Heart right ventricle (tissue), 16 donors: ENCODE results near the gene ALDH3B1. TPM values are rescaled to one million over a fixed set of nuclear protein-coding genes. Genes with fewer than 3 reads are reported as not detected.

Experiments
- ATAC-seq, 8 donors: fragments of 200-7000 bp; cut with Tn5 transposase; one replicate each; pipeline ENCODE4 v1.9.1; 2020; ENCODE audit warnings: mild to moderate bottlenecking in 8 of 8, moderate library complexity in 8 of 8, moderate number of reproducible peaks in 1 of 8
- DNase-seq, 2 donors: peaks; one replicate each; pipeline ENCODE4 v3.0.0-alpha.2; 2020
- H3K27ac ChIP-seq, 10 donors: fragments of 200-600 bp; sonication (generic) in 2 of 10; one replicate each; pipeline versions ENCODE4 v1.5.0 to v1.8.0; 2020 to 2022; ENCODE audit warnings: mild to moderate bottlenecking in 3 of 10
- H3K27me3 ChIP-seq, 7 donors: fragments of 200-600 bp; one replicate each; pipeline ENCODE4 v1.8.0; 2021 to 2022; ENCODE audit warnings: mild to moderate bottlenecking in 2 of 7
- H3K36me3 ChIP-seq, 9 donors: fragments of 200-600 bp; sonication (generic) in 1 of 9; one replicate each; pipeline versions ENCODE4 v1.5.0 to v1.8.0; 2020 to 2022; ENCODE audit warnings: mild to moderate bottlenecking in 2 of 9
- H3K4me1 ChIP-seq, 9 donors: fragments of 200-600 bp; sonication (generic) in 1 of 9; one replicate each; pipeline versions ENCODE4 v1.5.0 to v1.8.0; 2020 to 2022; ENCODE audit warnings: mild to moderate bottlenecking in 4 of 9
- H3K4me3 ChIP-seq, 10 donors: fragments of 200-600 bp; sonication (generic) in 2 of 10; one replicate each; pipeline versions ENCODE4 v1.5.0 to v1.8.0; 2020 to 2022; ENCODE audit warnings: mild to moderate bottlenecking in 7 of 10, moderate library complexity in 2 of 10
- H3K9me3 ChIP-seq, 11 donors: fragments of 200-600 bp in 10 of 11; sonication (generic) in 2 of 11; one replicate each; pipeline versions ENCODE4 v1.5.0 to v1.8.0; 2013 to 2022; ENCODE audit warnings: mild to moderate bottlenecking in 2 of 11, control low read depth in 1 of 11, moderate library complexity in 1 of 11
- CTCF ChIP-seq, 9 donors: fragments of 200-600 bp; sonication (generic) in 2 of 9; IDR thresholded peaks; one replicate each; pipeline versions ENCODE4 v1.5.0 to v1.8.0; 2021 to 2022; ENCODE audit warnings: antibody characterized with exemption in 9 of 9, mild to moderate bottlenecking in 5 of 9, moderate library complexity in 1 of 9
- WGBS, 2 donors: extraction: QIAGEN DNeasy Blood & Tissue Kit; methylation state at CpG; one replicate each; pipeline ENCODE4 v1.1.7; 2013; ENCODE audit warnings: inconsistent platforms in 1 of 2; 5-methylcytosine and 5-hydroxymethylcytosine counted together
- intact Hi-C, 10 donors: fragments of 100-400 bp; cut with DNase I; formaldehyde crosslinking; loops; one replicate each; pipeline versions ENCODE4 v1.11.1 to v1.14.2; 2022
- polyA plus RNA-seq, 2 donors: library from polyadenylated mRNA; stranded (reverse); fragments of 200-250 nt; gene quantifications; one replicate each; pipeline ENCODE4 v1.2.3, GENCODE V29; 2013
- total RNA-seq, 10 donors: library from RNA; stranded (reverse); fragmentation: NEBNext Ultra II Directional in 3 of 10; extraction: Animal tissue kit (Norgen Biotek cat#: 25700) in 3 of 10; gene quantifications; one replicate each; pipeline versions ENCODE4 v1.2.1 to v1.2.4, GENCODE V29; 2021 to 2023
- donor health status: Arrhythmogenic right ventricular cardiomyopathy.
- donor health status: ischemic (EF 13 %, LVEDD 7.1; RV severe dilation, severe dysfunction).
- donor health status: healthy with polysubstance abuse.
- donor health status: DM: no; HTN: yes; CAD: no.
- donor health status: DM: no; HTN: no; CAD: no.
- donor health status: ischemic (EF 25% LVEDD 6.9; RV normal size, moderate dysfunction).
- donor health status: ischemic (EF 25% LVEDD 5.7; RV mildly dilated, moderate dysfunction).
- donor health status: healthy.
- donor health status: DM: yes; HTN: yes; CAD: no.
- donor health status: Ischemic cardiomyopathy.
- donor health status: ischemic (EF 35%, LVEDD 5.7; RV mildly dilated, moderate dysfunction).
- donor health status: nonischemic (EF 11% LVEDD 7.7; RV severe dilation, severe dysfunction).
- donor health status: DM: yes; HTN: yes; CAD: no.
- donor health status: PGD.
- donor health status: ischemic (EF 29% LVEDD 5.4; RV normal size, mild dysfunction).
- donor health status: nonischemic (EF 23%, LVEDD 6.1; RV moderate dilation, normal function).

Gene ALDH3B1
- total and polyA plus RNA-seq, 12 donors = 2.1 to 11.0 (median 4.3) TPM

- ATAC-seq (no peak), DNase-seq (no peak)
- H3K36me3 ChIP-seq = peaks cover 0 to 3% (median 0%) of the 10 kb centered on the region in 9 donors
- no peaks in the 10 kb centered on the region for H3K27me3 ChIP-seq
- H3K9me3 ChIP-seq = no peaks in the 10 kb centered on the region
- H3K4me3 ChIP-seq = no peak overlapping the region
- intact Hi-C loops = loop anchor here in 1 of 10 donors (10.0 kb wide), 1 partner anchor 191 kb away; no protein-coding TSS in a partner anchor
- TF ChIP-seq CTCF (IDR thresholded peaks at IDR 0.05) = no peak
- H3K4me1 ChIP-seq = peaks cover 10 to 65% (median 26%) of the 10 kb centered on the region in 9 donors
- 91 to 93% methylated on average over 14 of the region's 14 CpGs for WGBS, 2 donors
- H3K27ac ChIP-seq = peak overlapping the region in 1 of 10 donors; percentile 66
These were observed 3.6 kb downstream of the ALDH3B1 start for GRCh38 chr11:68013611-68014156.

GRCh38 chr11:68014157-68014946 is 4.2 kb downstream of the ALDH3B1 start:
- peak overlapping the region in 1 of 10 donors; percentile 66 for H3K27ac ChIP-seq
- ATAC-seq (no peak), DNase-seq (no peak)
- H3K4me3 ChIP-seq = no peak overlapping the region
- peaks cover 10 to 58% (median 23%) of the 10 kb centered on the region in 9 donors for H3K4me1 ChIP-seq
- TF ChIP-seq CTCF (IDR thresholded peaks at IDR 0.05) = no peak
- H3K36me3 ChIP-seq = peaks cover 0 to 9% (median 0%) of the 10 kb centered on the region in 9 donors
- H3K27me3 ChIP-seq = no peaks in the 10 kb centered on the region
- intact Hi-C loops = loop anchor here in 1 of 10 donors (10.0 kb wide), 1 partner anchor 190 kb away; no protein-coding TSS in a partner anchor
- 61 to 62% methylated on average over 15 to 16 of the region's 16 CpGs for WGBS, 2 donors
- no peaks in the 10 kb centered on the region for H3K9me3 ChIP-seq

GRCh38 chr11:68014947-68015447 is 4.9 kb downstream of the ALDH3B1 start:
- WGBS, 2 donors = 92% methylated on average over 19 of the region's 19 CpGs
- intact Hi-C loops = loop anchor here in 2 of 10 donors (5.0 to 10.0 kb wide), 2 partner anchors 190 to 1727 kb away; no protein-coding TSS in a partner anchor
- no peaks in the 10 kb centered on the region for H3K27me3 ChIP-seq

More at GRCh38 chr11:68014947-68015447, 4.9 kb downstream of the ALDH3B1 start:
- peaks cover 0 to 9% (median 0%) of the 10 kb centered on the region in 9 donors for H3K36me3 ChIP-seq
- no peak for TF ChIP-seq CTCF (IDR thresholded peaks at IDR 0.05)
- H3K27ac ChIP-seq = peak overlapping the region in 1 of 10 donors; percentile 66
- no peak overlapping the region for H3K4me3 ChIP-seq
- no peak for DNase-seq
- no peaks in the 10 kb centered on the region for H3K9me3 ChIP-seq
- peaks cover 7 to 52% (median 16%) of the 10 kb centered on the region in 9 donors for H3K4me1 ChIP-seq
- ATAC-seq = no peak
